Measurements from ENCODE around the gene FLT4.

DNA sequence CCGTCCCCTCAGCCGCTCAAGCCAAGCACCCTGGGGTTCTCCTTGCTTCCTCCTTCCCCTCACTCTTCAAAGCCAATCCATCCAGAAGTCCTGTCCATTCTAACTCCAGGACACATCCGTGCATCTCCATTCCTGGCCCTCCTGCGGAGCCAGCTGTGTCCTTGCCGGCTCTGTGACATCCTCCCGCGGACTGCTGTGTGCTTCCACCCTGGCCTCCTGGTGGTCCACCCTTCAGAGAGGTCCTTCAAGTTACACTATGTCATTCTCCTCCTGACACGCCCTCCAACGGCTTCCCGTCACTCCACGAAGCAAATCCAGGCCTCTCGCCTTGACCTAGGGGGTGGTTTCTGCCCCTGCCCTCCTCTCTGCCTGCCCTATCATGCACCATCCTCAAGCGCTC, 45.1 kb downstream of the FLT4 start:
- no peak for TF ChIP-seq EZH2 (IDR thresholded peaks at IDR 0.05)
- TF ChIP-seq POLR2AphosphoS5 (IDR thresholded peaks at IDR 0.05; ENCODE audit: borderline replicate concordance, low read depth, low read length), result no peak

Data from SK-N-MC (cell line).